Neutrophil (primary cell): ENCODE results near the gene MTERF4.

ENCODE experiments used
- H3K27ac ChIP-seq: fragments of 200-600 bp; sonication (generic); 2 replicates; pipeline ENCODE4 v1.5.1; 2016; ENCODE audit warnings: mild to moderate bottlenecking, moderate library complexity
- H3K27me3 ChIP-seq: fragments of 200-600 bp; sonication (generic); 2 replicates; pipeline ENCODE4 v1.6.0; 2016; ENCODE audit warnings: mild to moderate bottlenecking
- H3K36me3 ChIP-seq: fragments of 200-600 bp; sonication (generic); 2 replicates; pipeline ENCODE4 v1.5.1; 2017
- H3K4me1 ChIP-seq, 2 experiments: fragments of 200-600 bp in 1 of 2; sonication (generic) in 1 of 2; 1 replicate in 1 of 2; 2 replicates in 1 of 2; pipeline versions ENCODE4 v1.5.1 to v1.6.1; 2013 to 2016; ENCODE audit warnings: low read depth in 1 of 2, low read length in 1 of 2, mild to moderate bottlenecking in 1 of 2, moderate library complexity in 1 of 2; ENCODE audit not compliant: control insufficient read depth in 1 of 2, insufficient read depth in 1 of 2
- H3K4me3 ChIP-seq, 2 experiments: fragments of 200-600 bp in 1 of 2; sonication (generic) in 1 of 2; 1 replicate in 1 of 2; 2 replicates in 1 of 2; pipeline ENCODE4 v1.5.1; 2013 to 2016; ENCODE audit warnings: low read depth in 1 of 2, low read length in 1 of 2, mild to moderate bottlenecking in 1 of 2, moderate library complexity in 1 of 2
- H3K9me3 ChIP-seq: fragments of 200-600 bp; sonication (generic); 2 replicates; pipeline ENCODE4 v1.5.1; 2016
- CTCF ChIP-seq: fragments of 200-600 bp; sonication (generic); IDR thresholded peaks from 2 replicates; pipeline ENCODE4 v1.5.1; 2016; ENCODE audit warnings: antibody characterized with exemption

The MTERF4 gene

GRCh38 chr2:241071677-241072111 lies 30.4 kb downstream of the MTERF4 start:
- peaks cover 19% of the 10 kb centered on the region for H3K36me3 ChIP-seq
- no peak overlapping the region for H3K27ac ChIP-seq
- H3K4me3 ChIP-seq, result no peak overlapping the region
- H3K27me3 ChIP-seq, result no peaks in the 10 kb centered on the region
- H3K4me1 ChIP-seq, result no peaks in the 10 kb centered on the region
- TF ChIP-seq CTCF, result no peak
- H3K9me3 ChIP-seq, result no peaks in the 10 kb centered on the region

GRCh38 chr2:241070811-241071676 lies 31.0 kb downstream of the MTERF4 start:
- Histone ChIP-seq H3K4me1 (no peaks in the 10 kb centered on the region), H3K4me3 (no peak overlapping the region), H3K27me3 (no peaks in the 10 kb centered on the region), H3K9me3 (no peaks in the 10 kb centered on the region), H3K36me3 (peaks cover 19% of the 10 kb centered on the region), H3K27ac (no peak overlapping the region)
- TF ChIP-seq CTCF, result no peak

GRCh38 chr2:241070361-241070760 lies 31.7 kb downstream of the MTERF4 start:
- H3K4me3 ChIP-seq, result no peak overlapping the region
- H3K27me3 ChIP-seq, result no peaks in the 10 kb centered on the region
- no peak for TF ChIP-seq CTCF
- no peaks in the 10 kb centered on the region for H3K4me1 ChIP-seq
- no peak overlapping the region for H3K27ac ChIP-seq
- H3K9me3 ChIP-seq, result no peaks in the 10 kb centered on the region
- peaks cover 15% of the 10 kb centered on the region for H3K36me3 ChIP-seq

GRCh38 chr2:241069821-241070281 lies 32.2 kb downstream of the MTERF4 start:
- Histone ChIP-seq H3K27ac (no peak overlapping the region), H3K4me3 (no peak overlapping the region), H3K36me3 (peaks cover 10% of the 10 kb centered on the region), H3K9me3 (no peaks in the 10 kb centered on the region), H3K4me1 (no peaks in the 10 kb centered on the region), H3K27me3 (peaks cover 1% of the 10 kb centered on the region)
- TF ChIP-seq CTCF, result no peak

GRCh38 chr2:241068942-241069810 lies 32.9 kb downstream of the MTERF4 start:
- Histone ChIP-seq H3K27ac (no peak overlapping the region), H3K27me3 (peaks cover 8% of the 10 kb centered on the region), H3K4me1 (no peaks in the 10 kb centered on the region), H3K9me3 (no peaks in the 10 kb centered on the region), H3K36me3 (peaks cover 3% of the 10 kb centered on the region), H3K4me3 (no peak overlapping the region)
- no peak for TF ChIP-seq CTCF
